Measurements from ENCODE around the gene ZNF236. TPM values are rescaled to one million over a fixed set of nuclear protein-coding genes. Genes with fewer than 3 reads are reported as not detected.
A peak's percentile ranks its signal among the peaks of the same experiment; 100 is the strongest.

Gene ZNF236
- total RNA-seq, 1 donor from 2014 or later: 9.7 TPM

GRCh38 chr18:77004555-77005380 is 182.4 kb downstream of the ZNF236 start:
- no peaks in the 10 kb centered on the region for H3K27me3 ChIP-seq
- no peak overlapping the region for H3K4me3 ChIP-seq
- peaks cover 0 to 4% of the 10 kb centered on the region in 2 donors for H3K36me3 ChIP-seq
- H3K4me1 ChIP-seq: no peaks in the 10 kb centered on the region
- intact Hi-C loops (cut with DNase I): loop anchor here (5.0 kb wide), 1 partner anchor 128 kb away; the partner anchor contains the start of gene MBP
- peak overlapping the region in 1 of 2 donors; percentile 12 for H3K27ac ChIP-seq
- no peaks in the 10 kb centered on the region for H3K9me3 ChIP-seq
- TF ChIP-seq CTCF (IDR thresholded peaks at IDR 0.05): no peak
- DNase-seq (ENCODE audit: low spot score in 2 of 2): peak in 1 of 2 donors; percentile 60

- intact Hi-C loops (cut with DNase I): no loop called here
- no peak for DNase-seq (ENCODE audit: low spot score in 2 of 2)
- Histone ChIP-seq H3K4me1 (no peaks in the 10 kb centered on the region), H3K27ac (peak overlapping the region in 1 of 2 donors; percentile 32), H3K4me3 (no peak overlapping the region), H3K36me3 (peaks cover 1 to 5% of the 10 kb centered on the region in 2 donors), H3K9me3 (no peaks in the 10 kb centered on the region), H3K27me3 (no peaks in the 10 kb centered on the region)
- TF ChIP-seq CTCF (IDR thresholded peaks at IDR 0.05): no peak
These were observed 183.4 kb downstream of the ZNF236 start for GRCh38 chr18:77005651-77006195.

GRCh38 chr18:77006305-77007175 is 184.2 kb downstream of the ZNF236 start:
- Histone ChIP-seq H3K4me1 (no peaks in the 10 kb centered on the region), H3K27me3 (no peaks in the 10 kb centered on the region), H3K27ac (peak overlapping the region in 1 of 2 donors; percentile 32), H3K9me3 (no peaks in the 10 kb centered on the region), H3K4me3 (no peak overlapping the region), H3K36me3 (peaks cover 5 to 7% of the 10 kb centered on the region in 2 donors)
- TF ChIP-seq CTCF (IDR thresholded peaks at IDR 0.05): no peak
- peak in 1 of 2 donors; percentile 62 for DNase-seq (ENCODE audit: low spot score in 2 of 2)
- intact Hi-C loops (cut with DNase I): no loop called here

- Histone ChIP-seq H3K27me3 (no peaks in the 10 kb centered on the region), H3K4me1 (no peaks in the 10 kb centered on the region), H3K4me3 (no peak overlapping the region), H3K27ac (no peak overlapping the region), H3K9me3 (no peaks in the 10 kb centered on the region), H3K36me3 (peaks cover 7% of the 10 kb centered on the region in 2 donors)
- TF ChIP-seq CTCF (IDR thresholded peaks at IDR 0.05): no peak
- DNase-seq (ENCODE audit: low spot score in 2 of 2): peak in 1 of 2 donors; percentile 52
- intact Hi-C loops (cut with DNase I): no loop called here
These were observed 184.9 kb downstream of the ZNF236 start for GRCh38 chr18:77007251-77007650.

- no peak overlapping the region for H3K27ac ChIP-seq
- H3K9me3 ChIP-seq: no peaks in the 10 kb centered on the region
- no peaks in the 10 kb centered on the region for H3K4me1 ChIP-seq
- DNase-seq (ENCODE audit: low spot score in 2 of 2): peak in 1 of 2 donors; percentile 51
- peaks cover 7 to 8% of the 10 kb centered on the region in 2 donors for H3K36me3 ChIP-seq
- no peaks in the 10 kb centered on the region for H3K27me3 ChIP-seq
- intact Hi-C loops (cut with DNase I): no loop called here
- no peak for TF ChIP-seq CTCF (IDR thresholded peaks at IDR 0.05)
- H3K4me3 ChIP-seq: no peak overlapping the region
These were observed 185.6 kb downstream of the ZNF236 start for GRCh38 chr18:77008006-77008405.

All from ascending aorta (tissue), 2 donors.